Measurements from ENCODE around the gene UBR2.
A peak's percentile ranks its signal among the peaks of the same experiment; 100 is the strongest.

Gene UBR2

GRCh38 chr6:42710316-42710715 lies 146.5 kb downstream of the UBR2 start:
- H3K23ac ChIP-seq (ENCODE audit: low read depth, low read length, poor library complexity), result no peak overlapping the region
- WGBS, 2 donors (ENCODE audit: extremely low coverage in 2 of 2, insufficient read length in 2 of 2, insufficient replicate concordance in 1 of 2), result no CpG with 5 or more reads among the region's 9 CpGs
- DNase-seq (ENCODE audit: low spot score), result peak; percentile 30

GRCh38 chr6:42711930-42712329 lies 148.1 kb downstream of the UBR2 start:
- Histone ChIP-seq H3K18ac (ENCODE audit: low read length) (no peak overlapping the region), H3K4me3 (ENCODE audit: low read length in 2 of 2) (no peak overlapping the region), H3K4ac (ENCODE audit: low read length) (no peak overlapping the region), H3K4me1 (ENCODE audit: control insufficient read depth in 2 of 2, insufficient read depth in 1 of 2, low read depth in 1 of 2, low read length in 2 of 2) (peaks cover 5 to 13% of the 10 kb centered on the region in 2 donors), H3K27me3 (ENCODE audit: control insufficient read depth in 3 of 3, insufficient read depth in 3 of 3, low read depth in 1 of 3, low read length in 3 of 3) (peaks cover 0 to 4% (median 0%) of the 10 kb centered on the region in 3 experiments), H3K14ac (ENCODE audit: low read length) (no peak overlapping the region), H4K91ac (ENCODE audit: low read depth, low read length, poor library complexity) (peak overlapping the region; percentile 56), H2AK5ac (ENCODE audit: low read depth, low read length) (peak overlapping the region; percentile 15), H2BK5ac (ENCODE audit: low read length) (peak overlapping the region; percentile 8), H3K4me2 (ENCODE audit: insufficient read depth, low read length, poor library complexity, severe bottlenecking) (no peak overlapping the region), H3K9ac (ENCODE audit: low read depth, low read length, poor library complexity) (no peak overlapping the region), H2BK120ac (ENCODE audit: low read depth, low read length) (no peak overlapping the region), H2AFZ (ENCODE audit: low read length) (no peak overlapping the region), H3K23ac (ENCODE audit: low read depth, low read length, poor library complexity) (no peak overlapping the region), H2BK12ac (ENCODE audit: low read length) (no peak overlapping the region), H3K9me3 (replicated peaks in 1 of 2; ENCODE audit: control insufficient read depth in 2 of 2, insufficient read depth in 1 of 2, low read depth in 1 of 2, low read length in 2 of 2) (peaks cover 9 to 11% of the 10 kb centered on the region in 2 donors), H3K79me1 (ENCODE audit: low read depth, low read length) (no peaks in the 10 kb centered on the region), H3K36me3 (replicated peaks in 1 of 2; ENCODE audit: control insufficient read depth in 2 of 2, insufficient read depth in 2 of 2, low read length in 2 of 2) (no peaks in the 10 kb centered on the region), H4K8ac (ENCODE audit: low read depth, low read length) (no peak overlapping the region), H2BK15ac (ENCODE audit: low read length) (no peak overlapping the region), H3K27ac (replicated peaks; ENCODE audit: low read length) (no peak overlapping the region)
- no CpG with 5 or more reads among the region's 5 CpGs for WGBS, 2 donors (ENCODE audit: extremely low coverage in 2 of 2, insufficient read length in 2 of 2, insufficient replicate concordance in 1 of 2)
- DNase-seq (ENCODE audit: low spot score), result no peak

More at GRCh38 chr6:42710316-42710715, 146.5 kb downstream of the UBR2 start:
- H3K9me3 ChIP-seq (replicated peaks in 1 of 2; ENCODE audit: control insufficient read depth in 2 of 2, insufficient read depth in 1 of 2, low read depth in 1 of 2, low read length in 2 of 2), result peaks cover 9 to 11% of the 10 kb centered on the region in 2 donors
- peak overlapping the region; percentile 8 for H2BK5ac ChIP-seq (ENCODE audit: low read length)
- H2BK15ac ChIP-seq (ENCODE audit: low read length), result no peak overlapping the region
- peak overlapping the region; percentile 84 for H3K18ac ChIP-seq (ENCODE audit: low read length)
- H3K4me2 ChIP-seq (ENCODE audit: insufficient read depth, low read length, poor library complexity, severe bottlenecking), result peak overlapping the region; percentile 28
- no peak overlapping the region for H3K4me3 ChIP-seq (ENCODE audit: low read length in 2 of 2)
- no peaks in the 10 kb centered on the region for H3K79me1 ChIP-seq (ENCODE audit: low read depth, low read length)
- peak overlapping the region; percentile 84 for H2AFZ ChIP-seq (ENCODE audit: low read length)
- no peak overlapping the region for H4K8ac ChIP-seq (ENCODE audit: low read depth, low read length)
- H3K9ac ChIP-seq (ENCODE audit: low read depth, low read length, poor library complexity), result no peak overlapping the region
- H3K27ac ChIP-seq (replicated peaks; ENCODE audit: low read length), result peak overlapping the region; percentile 63
- no peak overlapping the region for H3K14ac ChIP-seq (ENCODE audit: low read length)
- H4K91ac ChIP-seq (ENCODE audit: low read depth, low read length, poor library complexity), result peak overlapping the region; percentile 76
- H3K4ac ChIP-seq (ENCODE audit: low read length), result no peak overlapping the region
- H2BK120ac ChIP-seq (ENCODE audit: low read depth, low read length), result peak overlapping the region; percentile 34
- H2BK12ac ChIP-seq (ENCODE audit: low read length), result no peak overlapping the region
- H3K27me3 ChIP-seq (ENCODE audit: control insufficient read depth in 3 of 3, insufficient read depth in 3 of 3, low read depth in 1 of 3, low read length in 3 of 3), result peaks cover 0 to 4% (median 0%) of the 10 kb centered on the region in 3 experiments
- H3K36me3 ChIP-seq (replicated peaks in 1 of 2; ENCODE audit: control insufficient read depth in 2 of 2, insufficient read depth in 2 of 2, low read length in 2 of 2), result no peaks in the 10 kb centered on the region
- peaks cover 5 to 13% of the 10 kb centered on the region in 2 donors for H3K4me1 ChIP-seq (ENCODE audit: control insufficient read depth in 2 of 2, insufficient read depth in 1 of 2, low read depth in 1 of 2, low read length in 2 of 2)
- no peak overlapping the region for H2AK5ac ChIP-seq (ENCODE audit: low read depth, low read length)

- no peak overlapping the region for H2BK120ac ChIP-seq (ENCODE audit: low read depth, low read length)
- H3K9me3 ChIP-seq (replicated peaks in 1 of 2; ENCODE audit: control insufficient read depth in 2 of 2, insufficient read depth in 1 of 2, low read depth in 1 of 2, low read length in 2 of 2), result peaks cover 9 to 11% of the 10 kb centered on the region in 2 donors
- no peak overlapping the region for H2BK15ac ChIP-seq (ENCODE audit: low read length)
- H2BK5ac ChIP-seq (ENCODE audit: low read length), result no peak overlapping the region
- H3K79me1 ChIP-seq (ENCODE audit: low read depth, low read length), result no peaks in the 10 kb centered on the region
- H3K14ac ChIP-seq (ENCODE audit: low read length), result no peak overlapping the region
- H4K8ac ChIP-seq (ENCODE audit: low read depth, low read length), result no peak overlapping the region
- no peak overlapping the region for H4K91ac ChIP-seq (ENCODE audit: low read depth, low read length, poor library complexity)
- H3K36me3 ChIP-seq (replicated peaks in 1 of 2; ENCODE audit: control insufficient read depth in 2 of 2, insufficient read depth in 2 of 2, low read length in 2 of 2), result no peaks in the 10 kb centered on the region
- no peak overlapping the region for H2AK5ac ChIP-seq (ENCODE audit: low read depth, low read length)
- H3K9ac ChIP-seq (ENCODE audit: low read depth, low read length, poor library complexity), result no peak overlapping the region
- no peak for DNase-seq (ENCODE audit: low spot score)
- no peak overlapping the region for H3K23ac ChIP-seq (ENCODE audit: low read depth, low read length, poor library complexity)
- no peak overlapping the region for H2AFZ ChIP-seq (ENCODE audit: low read length)
- H2BK12ac ChIP-seq (ENCODE audit: low read length), result no peak overlapping the region
- H3K18ac ChIP-seq (ENCODE audit: low read length), result no peak overlapping the region
- H3K4me1 ChIP-seq (ENCODE audit: control insufficient read depth in 2 of 2, insufficient read depth in 1 of 2, low read depth in 1 of 2, low read length in 2 of 2), result peaks cover 5 to 13% of the 10 kb centered on the region in 2 donors
- no CpG with 5 or more reads among the region's 4 CpGs for WGBS, 2 donors (ENCODE audit: extremely low coverage in 2 of 2, insufficient read length in 2 of 2, insufficient replicate concordance in 1 of 2)
- peaks cover 0 to 4% (median 0%) of the 10 kb centered on the region in 3 experiments for H3K27me3 ChIP-seq (ENCODE audit: control insufficient read depth in 3 of 3, insufficient read depth in 3 of 3, low read depth in 1 of 3, low read length in 3 of 3)
- H3K4me2 ChIP-seq (ENCODE audit: insufficient read depth, low read length, poor library complexity, severe bottlenecking), result no peak overlapping the region
- no peak overlapping the region for H3K4ac ChIP-seq (ENCODE audit: low read length)
- no peak overlapping the region for H3K4me3 ChIP-seq (ENCODE audit: low read length in 2 of 2)
- H3K27ac ChIP-seq (replicated peaks; ENCODE audit: low read length), result no peak overlapping the region
Observed at GRCh38 chr6:42714098-42714761, 150.4 kb downstream of the UBR2 start.

- Histone ChIP-seq H3K27me3 (ENCODE audit: control insufficient read depth in 3 of 3, insufficient read depth in 3 of 3, low read depth in 1 of 3, low read length in 3 of 3) (peaks cover 0 to 3% (median 0%) of the 10 kb centered on the region in 3 experiments), H3K36me3 (replicated peaks in 1 of 2; ENCODE audit: control insufficient read depth in 2 of 2, insufficient read depth in 2 of 2, low read length in 2 of 2) (no peaks in the 10 kb centered on the region), H3K4me1 (ENCODE audit: control insufficient read depth in 2 of 2, insufficient read depth in 1 of 2, low read depth in 1 of 2, low read length in 2 of 2) (peaks cover 0 to 2% of the 10 kb centered on the region in 2 donors), H2BK120ac (ENCODE audit: low read depth, low read length) (no peak overlapping the region), H4K8ac (ENCODE audit: low read depth, low read length) (no peak overlapping the region), H3K14ac (ENCODE audit: low read length) (no peak overlapping the region), H2AK5ac (ENCODE audit: low read depth, low read length) (no peak overlapping the region), H2AFZ (ENCODE audit: low read length) (no peak overlapping the region), H2BK12ac (ENCODE audit: low read length) (no peak overlapping the region), H3K9ac (ENCODE audit: low read depth, low read length, poor library complexity) (no peak overlapping the region), H3K4ac (ENCODE audit: low read length) (no peak overlapping the region), H2BK15ac (ENCODE audit: low read length) (no peak overlapping the region), H3K79me1 (ENCODE audit: low read depth, low read length) (no peaks in the 10 kb centered on the region), H3K4me2 (ENCODE audit: insufficient read depth, low read length, poor library complexity, severe bottlenecking) (no peak overlapping the region), H3K23ac (ENCODE audit: low read depth, low read length, poor library complexity) (no peak overlapping the region), H3K27ac (replicated peaks; ENCODE audit: low read length) (no peak overlapping the region), H3K18ac (ENCODE audit: low read length) (no peak overlapping the region), H2BK5ac (ENCODE audit: low read length) (no peak overlapping the region), H4K91ac (ENCODE audit: low read depth, low read length, poor library complexity) (no peak overlapping the region), H3K9me3 (replicated peaks in 1 of 2; ENCODE audit: control insufficient read depth in 2 of 2, insufficient read depth in 1 of 2, low read depth in 1 of 2, low read length in 2 of 2) (peaks cover 9 to 11% of the 10 kb centered on the region in 2 donors), H3K4me3 (ENCODE audit: low read length in 2 of 2) (no peak overlapping the region)
- no peak for DNase-seq (ENCODE audit: low spot score)
- WGBS, 2 donors (ENCODE audit: extremely low coverage in 2 of 2, insufficient read length in 2 of 2, insufficient replicate concordance in 1 of 2), result no CpG with 5 or more reads among the region's 4 CpGs
Observed at GRCh38 chr6:42715871-42716270, 152.0 kb downstream of the UBR2 start.

All from neuronal stem cell (in vitro differentiated cells).